Tibial artery (tissue), 4 donors: ENCODE results near the gene C14orf119.

Experiments used
- DNase-seq, 2 donors: peaks; one replicate each; pipeline ENCODE4 v3.0.0-alpha.2; 2019
- H3K27ac ChIP-seq, 2 donors: fragments of 200-600 bp; sonication (generic) in 1 of 2; 1 replicate in 1 of 2; 2 replicates in 1 of 2; pipeline ENCODE4 v1.5.1; 2018 to 2019; ENCODE audit warnings: mild to moderate bottlenecking in 1 of 2
- H3K27me3 ChIP-seq, 2 donors: fragments of 200-600 bp; sonication (generic) in 1 of 2; one replicate each; pipeline versions ENCODE4 v1.5.1 to v1.6.0; 2016 to 2019
- H3K36me3 ChIP-seq, 3 donors: fragments of 200-600 bp; sonication (generic) in 2 of 3; one replicate each; pipeline ENCODE4 v1.5.1; 2016 to 2019; ENCODE audit warnings: mild to moderate bottlenecking in 2 of 3
- H3K4me1 ChIP-seq, 4 donors: fragments of 200-600 bp; sonication (generic) in 2 of 4; 1 replicate in 3 of 4; 2 replicates in 1 of 4; pipeline ENCODE4 v1.5.1; 2016 to 2019
- H3K4me3 ChIP-seq, 2 donors: fragments of 200-600 bp; sonication (generic) in 1 of 2; 1 replicate in 1 of 2; 2 replicates in 1 of 2; pipeline ENCODE4 v1.5.1; 2018 to 2019; ENCODE audit warnings: mild to moderate bottlenecking in 2 of 2
- H3K9me3 ChIP-seq, 3 donors: fragments of 200-600 bp; sonication (generic) in 1 of 3; one replicate each; pipeline ENCODE4 v1.5.1; 2016 to 2019
- CTCF ChIP-seq, 2 experiments: fragments of 200-600 bp in 1 of 2; fragments of 450-650 bp in 1 of 2; IDR thresholded peaks; one replicate each; pipeline ENCODE4 v1.5.1; 2017 to 2019; ENCODE audit warnings: antibody characterized with exemption in 2 of 2, mild to moderate bottlenecking in 1 of 2, moderate library complexity in 1 of 2
- intact Hi-C: fragments of 100-400 bp; cut with DNase I; formaldehyde crosslinking; loops from one replicate; pipeline ENCODE4 v1.15.0; 2023; ENCODE audit warnings: low total_unique reads

The C14orf119 gene

GRCh38 chr14:23093991-23094665 lies 1.2 kb upstream of the C14orf119 start:
- peaks cover 0 to 42% (median 26%) of the 10 kb centered on the region in 4 donors for H3K4me1 ChIP-seq
- no peak for DNase-seq
- intact Hi-C loops, result no loop called here

GRCh38 chr14:23094666-23095195 lies 574 bp upstream of the C14orf119 start, which contains the start of gene ACIN1:
ACIN1 (minus strand) TSS chr14:23095136; CDS start chr14:23095112, 24 bp downstream.
- intact Hi-C loops, result no loop called here
- TF ChIP-seq CTCF (IDR thresholded peaks at IDR 0.05), result no peak
- H3K36me3 ChIP-seq, result peaks cover 39 to 48% (median 41%) of the 10 kb centered on the region in 3 donors
- no peaks in the 10 kb centered on the region for H3K27me3 ChIP-seq
- peak in 1 of 2 donors; percentile 70 for DNase-seq
- peak within 1 kb of the TSS; percentile 73 to 95 for H3K4me3 ChIP-seq
- peaks cover 0 to 42% (median 26%) of the 10 kb centered on the region in 4 donors for H3K4me1 ChIP-seq
- peak within 1 kb of the TSS; percentile 94 to 99 for H3K27ac ChIP-seq
- H3K9me3 ChIP-seq, result no peaks in the 10 kb centered on the region

More at GRCh38 chr14:23093991-23094665, 1.2 kb upstream of the C14orf119 start:
- peak overlapping the region; percentile 94 to 99 for H3K27ac ChIP-seq
- H3K36me3 ChIP-seq, result peaks cover 40 to 50% (median 43%) of the 10 kb centered on the region in 3 donors
- H3K27me3 ChIP-seq, result no peaks in the 10 kb centered on the region
- H3K4me3 ChIP-seq, result peak overlapping the region; percentile 73 to 95
- TF ChIP-seq CTCF (IDR thresholded peaks at IDR 0.05), result no peak
- no peaks in the 10 kb centered on the region for H3K9me3 ChIP-seq

GRCh38 chr14:23097786-23098185 lies 2.5 kb downstream of the C14orf119 start:
- Histone ChIP-seq H3K27ac (no peak overlapping the region), H3K36me3 (peaks cover 22 to 23% (median 22%) of the 10 kb centered on the region in 3 donors), H3K4me3 (no peak overlapping the region), H3K4me1 (peaks cover 0 to 31% (median 24%) of the 10 kb centered on the region in 4 donors), H3K27me3 (no peaks in the 10 kb centered on the region), H3K9me3 (no peaks in the 10 kb centered on the region)
- intact Hi-C loops, result no loop called here
- DNase-seq, result no peak
- no peak for TF ChIP-seq CTCF (IDR thresholded peaks at IDR 0.05)

GRCh38 chr14:23099212-23099861 lies 4.0 kb downstream of the C14orf119 start:
- intact Hi-C loops, result no loop called here
- Histone ChIP-seq H3K4me1 (peaks cover 0 to 19% (median 14%) of the 10 kb centered on the region in 4 donors), H3K9me3 (no peaks in the 10 kb centered on the region), H3K36me3 (peaks cover 22% of the 10 kb centered on the region in 3 donors), H3K4me3 (no peak overlapping the region), H3K27ac (no peak overlapping the region), H3K27me3 (no peaks in the 10 kb centered on the region)
- DNase-seq, result peak in 1 of 2 donors; percentile 53
- TF ChIP-seq CTCF (IDR thresholded peaks at IDR 0.05), result no peak

GRCh38 chr14:23101213-23101970 lies 6.1 kb downstream of the C14orf119 start:
- Histone ChIP-seq H3K27ac (no peak overlapping the region), H3K27me3 (no peaks in the 10 kb centered on the region), H3K4me3 (no peak overlapping the region), H3K9me3 (no peaks in the 10 kb centered on the region), H3K36me3 (peaks cover 22% of the 10 kb centered on the region in 3 donors), H3K4me1 (peaks cover 0 to 17% (median 13%) of the 10 kb centered on the region in 4 donors)
- no peak for DNase-seq
- intact Hi-C loops, result no loop called here
- TF ChIP-seq CTCF (IDR thresholded peaks at IDR 0.05), result no peak
